H1 (cell line): ENCODE measurements around the gene SNED1. TPM values are rescaled to one million over a fixed set of nuclear protein-coding genes. Genes with fewer than 3 reads are reported as not detected.

Experiments used
- BCL11A ChIP-seq, 2 experiments: IDR thresholded peaks; one replicate each; pipeline ENCODE4 v1.6.1; 2011; ENCODE audit warnings: low read depth in 2 of 2, low read length in 2 of 2, mild to moderate bottlenecking in 2 of 2
- CHD1 ChIP-seq: IDR thresholded peaks from 2 replicates; pipeline ENCODE4 v1.6.1; 2012; ENCODE audit warnings: low read depth, low read length, improper control_type of control experiment
- CHD7 ChIP-seq: fragments of 300-600 bp; sonication (generic); IDR thresholded peaks from 2 replicates; pipeline ENCODE4 v1.7.1; 2012; ENCODE audit warnings: low read length, moderate library complexity, mild to moderate bottlenecking, inconsistent platforms; ENCODE audit not compliant: insufficient replicate concordance
- CREB1 ChIP-seq: IDR thresholded peaks from 2 replicates; pipeline ENCODE4 v1.6.1; 2012; ENCODE audit warnings: inconsistent platforms
- CTBP2 ChIP-seq: IDR thresholded peaks from 2 replicates; pipeline ENCODE4 v1.7.0; 2011; ENCODE audit warnings: borderline replicate concordance, mild to moderate bottlenecking, moderate library complexity, mixed read lengths, low read length; ENCODE audit not compliant: insufficient read depth, insufficient read length
- EGR1 ChIP-seq: IDR thresholded peaks from 2 replicates; pipeline ENCODE4 v1.6.1; 2011; ENCODE audit warnings: low read depth, low read length, borderline replicate concordance
- HDAC6 ChIP-seq: IDR thresholded peaks from one replicate; pipeline ENCODE4 v1.7.1; 2012; ENCODE audit warnings: low read depth, mild to moderate bottlenecking, inconsistent platforms, low read length, moderate library complexity
- JUND ChIP-seq: IDR thresholded peaks from 2 replicates; pipeline ENCODE4 v1.6.1; 2011; ENCODE audit warnings: mild to moderate bottlenecking, improper control_type of control experiment, low read length
- KDM5A ChIP-seq: fragments of 200-600 bp; IDR thresholded peaks from 2 replicates; pipeline ENCODE4 v1.7.1; 2012; ENCODE audit warnings: mild to moderate bottlenecking, low read length, inconsistent platforms, mixed read lengths
- SP4 ChIP-seq: IDR thresholded peaks from 2 replicates; pipeline ENCODE4 v1.6.1; 2012; ENCODE audit warnings: low read length, inconsistent platforms
- SUZ12 ChIP-seq: fragments of 200-600 bp; sonication (generic); IDR thresholded peaks from 2 replicates; pipeline ENCODE4 v1.6.1; 2012; ENCODE audit warnings: mild to moderate bottlenecking, inconsistent platforms, low read length, moderate library complexity, mixed read lengths
- TAF1 ChIP-seq: IDR thresholded peaks from 2 replicates; pipeline ENCODE4 v1.6.1; 2011; ENCODE audit warnings: mild to moderate bottlenecking, low read depth, low read length
- polyA plus RNA-seq, 7 experiments: library from polyadenylated mRNA; depleted of rRNA in 3 of 7; stranded (reverse) in 5 of 7; unstranded in 2 of 7; fragments of >200 nt in 5 of 7; fragments of 200-250 nt in 2 of 7; gene quantifications; 1 replicate in 5 of 7; 2 replicates in 1 of 7; 4 replicates in 1 of 7; pipeline versions ENCODE4 v1.2.1 to v1.2.3, GENCODE V29; 2011 to 2013; ENCODE audit warnings: missing spikeins in 2 of 7, mixed read lengths in 2 of 7
- total RNA-seq: library from RNA; stranded (reverse); fragmentation: NEBNext Ultra II Directional; extraction: Animal tissue kit (Norgen Biotek cat#: 25700); gene quantifications from 2 replicates; pipeline ENCODE4 v1.2.1, GENCODE V29; 2021

The SNED1 gene
- total and polyA plus RNA-seq, 2 of the 8 experiments (the other 6 are each of a cell fraction or from before 2014, with no cell fraction given) = 1.9 TPM

GRCh38 chr2:241067501-241068135, 69.2 kb downstream of the SNED1 start (continued):
- TF ChIP-seq CHD7 = no peak
- no peak for TF ChIP-seq CTBP2
- TF ChIP-seq EGR1 = no peak
- no peak for TF ChIP-seq CHD1
- TF ChIP-seq HDAC6 = no peak
- no peak for TF ChIP-seq BCL11A (IDR thresholded peaks at IDR 0.05; ENCODE audit: low read depth in 2 of 2, low read length in 2 of 2)
- TF ChIP-seq TAF1 = no peak
- TF ChIP-seq CREB1 = no peak
- no peak for TF ChIP-seq JUND
- TF ChIP-seq SUZ12 = no peak
- no peak for TF ChIP-seq SP4
- no peak for TF ChIP-seq KDM5A
